ENCODE results near the gene CLDN11.

Gene CLDN11

GRCh38 chr3:170418422-170419398, at the start of gene CLDN11:
Gene CLDN11 (plus strand): TSS chr3:170418868. CDS start chr3:170419067, 199 bp downstream.
- no peak for DNase-seq (ENCODE audit: low spot score)

GRCh38 chr3:170368921-170369320, 49.7 kb upstream of the CLDN11 start:
- no peak for DNase-seq (ENCODE audit: low spot score)

DNA sequence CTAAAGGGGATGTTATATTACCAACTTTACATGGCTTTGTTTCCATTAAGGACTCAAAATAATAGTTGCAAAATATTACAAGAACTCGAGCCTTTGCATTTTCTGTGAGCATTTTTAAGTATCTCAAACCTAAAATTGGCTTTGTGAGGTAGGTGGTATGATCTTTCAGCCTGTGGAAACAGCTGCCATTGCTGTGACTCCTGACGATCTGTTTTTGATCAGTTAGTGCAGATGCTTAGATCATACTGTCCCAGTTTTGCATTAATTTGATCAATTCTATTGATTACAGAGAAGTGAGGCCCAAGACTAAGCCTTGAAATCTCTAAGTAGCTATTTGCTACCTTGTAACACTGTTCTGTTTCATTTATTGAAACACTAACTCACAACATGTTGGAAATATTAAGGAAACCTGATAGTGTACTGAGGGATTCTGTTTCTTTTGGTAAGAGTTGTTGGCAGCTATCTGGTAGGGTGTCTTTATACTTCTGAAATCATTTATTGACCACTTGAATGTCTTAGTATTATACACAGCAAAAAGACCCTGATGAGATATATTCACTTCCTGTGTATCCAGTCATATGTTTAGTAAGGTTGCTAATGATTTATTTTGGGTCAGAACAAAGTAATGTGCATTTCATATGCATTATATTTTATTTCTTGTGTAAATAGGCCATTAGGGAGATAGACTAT, 46.3 kb upstream of the CLDN11 start:
- DNase-seq (ENCODE audit: low spot score), result no peak

- DNase-seq (ENCODE audit: low spot score), result no peak
Observed at GRCh38 chr3:170383567-170383966, 35.1 kb upstream of the CLDN11 start.

DNA sequence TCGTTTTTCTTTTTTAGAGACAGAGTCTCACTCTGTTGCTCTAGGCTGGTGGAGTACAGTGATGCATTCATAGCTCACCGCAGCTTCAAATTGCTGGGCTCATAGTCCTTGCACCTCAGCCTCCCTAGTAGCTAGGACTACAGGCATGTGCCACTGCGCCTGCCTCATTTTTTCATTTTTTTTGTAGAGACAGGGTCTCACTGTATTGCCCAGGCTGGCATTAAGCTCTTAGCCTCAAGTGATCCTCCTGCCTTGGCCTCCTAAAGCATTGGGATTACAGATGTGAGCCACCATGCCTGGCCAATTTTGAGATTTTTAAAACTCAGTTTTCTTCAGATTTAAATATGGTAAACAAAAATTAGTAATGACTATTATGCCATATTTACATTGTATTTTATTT, 32.2 kb upstream of the CLDN11 start:
- DNase-seq (ENCODE audit: low spot score), result no peak

- no peak for DNase-seq (ENCODE audit: low spot score)
Observed at GRCh38 chr3:170387950-170388349, 30.7 kb upstream of the CLDN11 start.

DNA sequence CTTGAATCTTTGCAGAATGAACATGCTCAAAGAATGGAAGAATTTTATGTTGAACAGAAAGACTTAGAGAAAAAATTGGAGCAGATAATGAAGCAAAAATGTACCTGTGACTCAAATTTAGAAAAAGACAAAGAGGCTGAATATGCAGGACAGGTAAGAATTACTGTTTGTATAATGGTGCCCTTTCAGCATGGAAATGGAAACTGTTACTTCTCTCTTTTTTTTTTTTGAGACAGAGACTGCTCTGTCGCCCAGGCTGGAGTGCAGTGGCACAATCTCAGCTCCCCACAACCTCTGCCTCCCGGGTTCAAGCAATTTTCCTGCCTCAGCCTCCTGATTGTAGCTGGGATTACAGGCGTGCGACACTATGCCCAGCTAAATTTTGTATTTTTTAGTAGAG, 27.6 kb upstream of the CLDN11 start:
- no peak for DNase-seq (ENCODE audit: low spot score)

DNA sequence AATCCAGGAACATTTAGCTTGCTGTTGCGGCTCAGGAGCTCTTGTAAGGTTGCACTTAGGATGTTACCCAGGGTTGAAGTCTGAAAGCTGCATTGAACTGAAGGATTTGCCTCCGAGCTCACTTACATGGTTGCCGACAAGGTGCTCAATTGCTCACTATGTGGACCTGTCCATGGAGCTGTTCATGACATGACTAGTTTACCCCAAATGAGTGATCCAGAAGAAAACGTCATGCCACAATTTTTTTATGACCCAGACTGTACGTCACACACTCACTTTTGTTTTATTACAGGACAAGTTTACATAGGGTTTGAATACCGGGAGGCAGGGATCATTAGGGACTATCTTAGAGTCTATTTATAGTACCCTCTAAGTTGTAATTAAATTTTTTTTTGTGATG, 21.0 kb upstream of the CLDN11 start:
- no peak for DNase-seq (ENCODE audit: low spot score)

DNA sequence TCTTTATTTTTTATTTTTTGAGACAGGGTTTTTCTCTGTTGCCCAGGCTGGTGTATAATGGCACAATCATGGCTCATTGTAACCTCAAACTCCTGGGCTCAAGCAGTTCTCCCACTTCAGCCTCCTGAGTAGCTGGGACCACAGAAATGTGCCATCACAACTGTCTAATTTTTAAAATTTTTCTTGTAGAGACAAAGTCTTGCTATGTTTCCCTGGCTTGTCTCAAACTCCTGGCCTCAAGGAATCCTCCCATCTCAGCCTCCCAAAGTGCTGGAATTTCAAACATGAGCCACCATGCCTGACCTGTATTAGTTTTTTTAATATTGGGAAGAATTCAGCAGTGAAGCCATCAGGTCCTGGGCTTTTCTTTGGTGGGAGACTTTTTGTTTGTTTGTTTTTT, 13.6 kb upstream of the CLDN11 start:
- no peak for DNase-seq (ENCODE audit: low spot score)

- no peak for DNase-seq (ENCODE audit: low spot score)
Observed at GRCh38 chr3:170410428-170411029, 8.1 kb upstream of the CLDN11 start.

- no peak for DNase-seq (ENCODE audit: low spot score)
Observed at GRCh38 chr3:170413291-170413690, 5.4 kb upstream of the CLDN11 start.

DNA sequence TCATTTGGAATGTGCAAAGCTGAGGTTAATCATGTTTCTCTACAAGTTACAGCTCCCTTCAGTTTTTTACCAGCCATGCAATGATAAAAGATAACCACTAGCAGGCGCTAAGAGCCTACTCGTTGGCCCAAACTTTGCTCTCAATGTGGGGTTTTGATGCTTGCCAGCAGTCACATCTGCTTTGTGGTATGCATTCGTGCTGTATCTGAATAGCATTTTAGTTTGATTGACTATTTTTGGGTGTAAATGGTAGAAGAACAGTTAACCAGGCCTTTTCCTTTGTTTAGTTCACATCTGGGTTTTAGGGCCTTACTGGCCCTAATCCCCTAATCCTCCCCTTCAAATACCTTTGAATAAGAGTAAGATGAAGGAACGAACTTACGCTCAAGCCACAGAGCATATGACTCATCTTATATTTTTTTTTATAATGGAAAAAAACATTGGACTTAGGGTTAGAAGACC, 4.4 kb upstream of the CLDN11 start:
- DNase-seq (ENCODE audit: low spot score), result no peak

DNA sequence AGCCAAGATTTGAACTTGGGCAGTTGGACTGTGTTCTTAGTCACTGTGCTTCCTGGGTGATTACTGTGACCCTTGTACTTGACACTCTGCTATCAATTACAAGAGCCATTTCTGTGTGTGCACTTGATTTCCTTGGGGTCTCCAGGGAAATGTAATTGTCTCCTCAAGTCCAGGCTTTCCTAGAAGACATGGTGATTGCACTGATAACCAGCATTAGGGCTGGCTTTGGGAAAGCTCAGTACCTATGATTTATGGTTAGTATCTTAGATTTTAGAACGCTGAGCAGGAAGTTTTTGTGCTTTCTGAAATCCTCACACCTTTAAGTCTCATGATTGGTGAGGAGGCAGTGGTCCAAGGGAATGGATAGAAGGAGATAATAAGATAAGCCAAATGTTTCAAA, 1.6 kb upstream of the CLDN11 start:
- no peak for DNase-seq (ENCODE audit: low spot score)

DNA sequence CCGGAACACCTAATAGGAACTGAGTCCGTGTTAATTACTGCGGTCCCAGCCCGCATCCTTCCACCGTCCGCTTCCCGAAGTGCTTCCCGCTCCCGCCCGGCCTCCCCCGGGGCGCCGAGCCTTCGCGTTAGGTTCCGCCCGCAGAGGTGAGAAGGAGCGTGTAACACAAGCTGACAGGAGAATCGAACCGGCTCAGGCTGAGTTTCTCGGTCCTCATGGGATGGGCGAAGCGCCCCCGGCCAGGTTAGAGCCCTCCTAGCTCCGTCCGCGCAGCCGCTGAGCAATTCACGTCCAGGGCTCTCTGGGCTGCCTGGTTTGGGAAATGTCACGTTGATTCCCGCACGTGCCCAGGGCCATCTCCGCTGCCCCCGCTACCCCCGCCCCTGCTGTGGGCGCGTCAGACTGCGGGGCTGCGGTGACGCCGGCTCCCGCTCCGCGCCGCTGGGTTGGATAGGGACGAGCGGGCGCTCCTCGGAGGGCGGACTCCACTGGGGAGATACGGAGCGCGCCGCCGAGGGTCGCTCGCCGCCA, 954 bp downstream of the CLDN11 start:
- DNase-seq (ENCODE audit: low spot score), result no peak

GRCh38 chr3:170420307-170420821, 1.7 kb downstream of the CLDN11 start:
- no peak for DNase-seq (ENCODE audit: low spot score)

DNA sequence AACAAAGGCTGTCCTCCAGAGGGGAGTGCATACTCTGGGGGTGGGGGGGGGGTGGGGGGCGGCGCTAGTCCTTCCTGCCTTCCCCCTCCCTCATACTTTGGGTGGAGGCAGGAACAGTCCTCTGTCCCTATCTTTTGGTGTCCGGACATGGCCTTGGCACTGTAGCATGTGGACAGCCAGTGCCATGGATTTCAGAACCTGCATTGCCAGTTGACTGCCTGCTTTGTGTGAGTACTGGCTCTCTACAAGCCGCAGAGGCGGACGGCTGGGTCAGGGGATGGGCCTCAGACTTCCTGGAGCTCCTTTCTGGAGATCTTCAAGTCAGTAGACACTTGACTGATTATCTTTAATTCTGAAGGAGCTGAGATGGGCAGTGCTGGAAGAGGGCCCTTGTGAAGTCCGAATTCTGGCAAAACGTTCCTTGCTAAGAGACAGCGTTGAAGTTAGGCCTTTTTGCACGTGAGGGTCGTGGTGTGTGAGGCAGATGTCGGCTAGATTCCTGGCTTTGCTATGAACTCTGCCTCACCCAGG, 2.5 kb downstream of the CLDN11 start:
- no peak for DNase-seq (ENCODE audit: low spot score)

GRCh38 chr3:170421758-170422157, 3.1 kb downstream of the CLDN11 start:
- no peak for DNase-seq (ENCODE audit: low spot score)

DNA sequence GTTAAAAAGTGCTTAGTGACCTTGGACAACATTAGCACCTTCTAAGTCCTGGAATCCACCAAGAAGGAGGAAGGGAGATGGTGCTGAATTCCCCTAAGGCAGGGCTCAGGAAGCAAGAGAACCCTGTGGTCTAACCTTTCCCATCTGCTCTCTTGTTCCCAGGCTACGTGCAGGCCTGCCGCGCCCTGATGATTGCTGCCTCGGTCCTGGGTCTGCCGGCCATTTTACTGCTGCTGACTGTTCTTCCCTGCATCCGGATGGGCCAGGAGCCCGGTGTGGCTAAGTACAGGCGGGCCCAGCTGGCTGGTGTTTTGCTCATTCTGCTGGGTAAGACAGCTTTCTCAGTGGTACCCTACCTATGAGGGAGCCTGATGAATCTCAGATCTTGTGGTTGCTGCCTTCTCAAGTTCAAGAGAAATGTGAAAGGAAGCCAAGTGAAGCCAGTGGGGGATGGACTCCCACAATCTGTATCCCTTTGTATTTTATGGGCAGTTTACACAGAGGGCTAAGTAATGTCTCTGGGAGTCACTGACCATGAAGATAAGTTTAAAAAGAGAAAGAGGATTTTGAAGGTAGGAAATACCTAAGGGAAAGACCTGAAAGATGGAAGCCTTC, 4.4 kb downstream of the CLDN11 start:
- no peak for DNase-seq (ENCODE audit: low spot score)

GRCh38 chr3:170424879-170425278, 6.2 kb downstream of the CLDN11 start:
- DNase-seq (ENCODE audit: low spot score), result no peak

DNA sequence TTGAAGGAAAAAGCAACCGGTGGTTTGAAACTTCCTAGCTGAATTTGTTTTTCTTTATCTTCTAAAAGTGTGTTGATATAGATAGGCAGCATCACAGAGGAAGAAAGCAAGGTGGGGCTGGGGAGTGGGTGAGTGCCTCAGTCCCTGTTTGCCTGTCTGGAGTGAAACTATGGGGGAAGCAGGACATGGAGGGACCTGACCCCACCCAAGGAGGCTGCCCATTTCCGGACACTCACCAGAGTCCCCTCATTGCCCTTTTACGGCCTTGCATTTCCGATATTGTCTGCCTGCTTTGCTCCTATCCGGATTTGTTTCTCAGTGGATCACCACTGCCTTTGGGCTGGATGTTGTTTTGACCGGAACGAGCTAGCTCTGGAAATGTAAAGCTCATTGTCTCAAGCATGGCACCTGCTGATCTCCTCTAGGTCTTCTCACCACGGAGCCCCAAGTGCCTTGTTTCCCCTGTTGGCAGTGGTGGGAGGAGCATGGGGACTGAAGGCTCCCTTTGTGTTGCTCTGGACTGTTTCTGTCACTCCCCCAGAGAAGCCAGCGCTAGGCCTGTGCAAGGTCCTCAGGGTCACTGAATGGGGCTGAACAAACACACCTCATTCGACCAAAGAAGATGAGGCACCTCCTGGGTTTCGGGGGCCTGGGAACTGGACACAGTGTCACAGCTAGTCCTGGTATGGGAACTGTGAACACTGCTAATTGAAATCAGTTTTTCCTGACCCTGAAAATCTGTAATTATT, 7.0 kb downstream of the CLDN11 start:
- no peak for DNase-seq (ENCODE audit: low spot score)

All from left forelimb (tissue), 1 donor.